Muscle layer of colon (tissue), 2 donors: ENCODE results near the gene UTS2.

Experiments used
- H3K27ac ChIP-seq: one replicate; pipeline ENCODE4 v1.7.0; 2013; ENCODE audit warnings: low read depth, mild to moderate bottlenecking, low read length, moderate library complexity
- H3K27me3 ChIP-seq, 2 donors: one replicate each; pipeline ENCODE4 v1.7.0; 2013; ENCODE audit warnings: low read length in 2 of 2, mild to moderate bottlenecking in 2 of 2; ENCODE audit not compliant: insufficient read depth in 2 of 2, control insufficient read depth in 1 of 2
- H3K36me3 ChIP-seq: one replicate; pipeline ENCODE4 v1.7.0; 2013; ENCODE audit warnings: mild to moderate bottlenecking, low read length; ENCODE audit not compliant: insufficient read depth
- H3K4me1 ChIP-seq: one replicate; pipeline ENCODE4 v1.7.0; 2013; ENCODE audit warnings: mild to moderate bottlenecking, low read length; ENCODE audit not compliant: insufficient read depth
- H3K4me3 ChIP-seq, 2 donors: one replicate each; pipeline ENCODE4 v1.7.0; 2013; ENCODE audit warnings: low read length in 2 of 2, low read depth in 1 of 2, mild to moderate bottlenecking in 1 of 2, moderate library complexity in 1 of 2
- H3K9ac ChIP-seq: one replicate; pipeline ENCODE4 v1.7.0; 2013; ENCODE audit warnings: low read length
- H3K9me3 ChIP-seq: one replicate; pipeline ENCODE4 v1.7.0; 2013; ENCODE audit warnings: mild to moderate bottlenecking, low read length
- donor health status: abdominal sarcoma.
- donor health status: Adenocarcinoma of cecum.

The UTS2 gene

DNA sequence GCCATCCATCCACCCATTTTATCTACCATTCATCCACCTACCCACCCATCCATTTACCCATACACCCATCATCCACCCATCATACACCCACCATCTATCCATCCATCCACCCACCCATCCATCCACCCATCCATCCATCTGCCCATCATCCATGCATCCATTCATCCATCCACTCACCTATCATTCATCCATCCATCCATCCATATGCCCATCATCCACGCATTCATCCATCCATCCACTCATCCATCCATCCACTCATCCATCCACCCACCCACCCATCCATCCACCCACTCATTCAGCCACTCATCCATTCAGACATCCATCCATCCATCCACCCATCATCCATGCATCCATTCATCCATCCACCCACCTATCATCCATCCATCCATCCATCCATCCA, 31.9 kb upstream of the UTS2 start:
- Histone ChIP-seq H3K36me3 (no peaks in the 10 kb centered on the region), H3K4me3 (no peak overlapping the region), H3K9ac (no peak overlapping the region), H3K27ac (no peak overlapping the region), H3K4me1 (no peaks in the 10 kb centered on the region), H3K27me3 (peaks cover 0 to 21% of the 10 kb centered on the region in 2 donors), H3K9me3 (no peaks in the 10 kb centered on the region)

DNA sequence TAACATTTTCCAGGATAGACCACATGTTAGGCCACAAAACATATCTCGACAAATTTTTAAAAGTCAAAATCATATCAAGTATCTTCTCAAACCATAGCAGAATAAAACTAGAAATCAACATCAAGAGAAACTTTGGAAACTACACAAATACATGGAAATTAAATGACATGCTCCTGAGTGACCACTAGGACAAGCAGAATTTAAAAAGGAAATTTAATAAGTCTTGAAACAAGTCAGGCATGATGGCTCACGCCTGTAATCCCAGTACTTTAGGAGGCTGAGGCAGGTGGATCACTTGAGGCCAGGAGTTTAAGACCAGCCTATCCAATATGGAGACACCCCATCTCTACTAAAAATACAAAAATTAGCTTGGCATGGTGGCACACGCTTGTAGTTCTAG, 26.4 kb upstream of the UTS2 start:
- no peaks in the 10 kb centered on the region for H3K4me1 ChIP-seq
- H3K27ac ChIP-seq, result no peak overlapping the region
- H3K27me3 ChIP-seq, result no peaks in the 10 kb centered on the region
- no peaks in the 10 kb centered on the region for H3K9me3 ChIP-seq
- H3K4me3 ChIP-seq, result no peak overlapping the region
- H3K36me3 ChIP-seq, result no peaks in the 10 kb centered on the region
- no peak overlapping the region for H3K9ac ChIP-seq

DNA sequence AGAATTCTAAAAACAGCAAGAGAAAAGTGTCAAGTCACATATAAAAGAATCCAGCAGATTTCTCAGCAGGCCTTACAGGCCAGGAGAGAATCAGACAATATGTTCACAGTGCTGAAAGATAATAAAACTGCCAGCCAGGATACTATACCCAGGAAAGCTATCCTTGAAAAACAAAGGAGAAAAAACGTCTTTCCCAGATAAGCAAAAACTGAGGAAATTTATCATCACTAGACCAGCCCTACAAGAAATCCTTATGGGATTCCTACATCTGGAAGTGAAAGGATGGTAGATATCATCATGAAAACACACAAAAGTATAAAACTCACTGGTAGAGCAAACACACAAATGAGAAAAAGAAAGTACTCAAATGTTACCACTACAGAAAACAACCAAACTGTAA, 25.2 kb upstream of the UTS2 start:
- Histone ChIP-seq H3K36me3 (no peaks in the 10 kb centered on the region), H3K4me3 (no peak overlapping the region), H3K9me3 (no peaks in the 10 kb centered on the region)

DNA sequence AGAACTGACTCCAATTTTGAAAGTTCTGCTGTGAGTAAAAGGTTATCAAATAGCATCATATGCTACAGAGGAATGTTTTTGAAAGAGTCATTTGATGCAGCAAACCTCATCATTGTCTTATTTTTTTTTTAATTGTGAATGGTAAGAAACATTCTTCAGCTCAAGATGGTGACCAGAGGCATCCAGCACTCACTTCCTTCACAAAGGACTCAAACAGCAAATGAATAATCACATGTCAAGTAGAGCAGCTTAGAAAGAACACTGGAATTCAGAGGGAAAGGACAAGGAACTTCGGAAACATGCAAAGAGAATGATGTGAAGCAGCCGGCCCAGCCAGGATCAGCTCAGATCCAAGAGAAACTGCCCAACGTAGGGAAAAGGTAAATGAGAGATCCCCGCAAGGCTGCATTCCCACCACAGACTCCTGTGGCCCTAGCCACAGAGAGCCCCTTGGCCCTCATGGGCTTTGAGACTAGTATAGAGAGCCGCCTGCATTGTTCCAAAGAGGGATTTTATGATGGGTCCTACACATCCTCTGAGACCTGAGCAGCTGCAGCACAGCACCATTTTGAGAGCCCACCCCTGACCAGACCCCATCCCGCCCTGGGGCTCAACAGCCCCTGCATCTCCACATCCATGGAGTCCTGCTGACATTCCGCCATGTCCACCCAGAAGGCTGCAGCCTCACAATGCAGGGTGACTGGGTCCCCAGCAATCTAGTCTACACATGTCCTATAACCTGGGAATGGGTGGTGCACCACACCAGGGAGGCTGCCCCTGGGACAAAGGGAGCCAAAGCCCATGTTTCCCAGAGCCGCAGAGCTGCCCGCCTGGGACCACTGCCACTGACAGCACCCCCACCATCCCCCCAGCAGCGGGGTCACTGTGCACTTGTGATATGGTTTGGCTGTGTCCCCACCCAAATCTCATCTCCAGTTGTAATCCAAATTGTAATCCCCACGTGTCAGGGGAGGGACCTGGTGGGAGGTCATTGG, 21.2 kb upstream of the UTS2 start:
- H3K4me3 ChIP-seq, result no peak overlapping the region
- H3K4me1 ChIP-seq, result no peaks in the 10 kb centered on the region
- no peaks in the 10 kb centered on the region for H3K9me3 ChIP-seq
- no peak overlapping the region for H3K27ac ChIP-seq
- H3K27me3 ChIP-seq, result no peaks in the 10 kb centered on the region
- H3K36me3 ChIP-seq, result no peaks in the 10 kb centered on the region
- H3K9ac ChIP-seq, result no peak overlapping the region

More for the DNA sequence above, 25.2 kb upstream of the UTS2 start:
- Histone ChIP-seq H3K4me1 (no peaks in the 10 kb centered on the region), H3K9ac (no peak overlapping the region), H3K27ac (no peak overlapping the region), H3K27me3 (no peaks in the 10 kb centered on the region)

DNA sequence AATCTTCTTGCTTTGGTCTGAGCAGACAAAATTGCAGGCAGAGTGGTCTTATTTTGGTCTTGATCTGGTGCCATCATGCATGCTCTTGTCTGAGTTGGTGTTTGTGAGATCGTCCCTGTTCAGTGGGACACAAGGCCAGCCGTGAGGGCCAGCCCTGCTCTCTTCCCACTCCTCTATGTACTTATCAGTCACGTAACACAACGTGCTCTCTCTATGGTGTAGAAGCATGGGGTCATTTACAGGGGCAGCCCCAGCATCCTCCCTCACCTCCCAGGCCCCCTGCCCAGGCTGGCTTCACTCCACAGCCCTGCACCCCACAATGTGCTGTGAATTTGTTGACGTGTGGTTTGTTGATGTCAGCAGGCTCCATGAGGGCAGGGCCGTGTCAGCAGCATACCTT, 18.3 kb upstream of the UTS2 start:
- H3K4me3 ChIP-seq, result no peak overlapping the region
- no peaks in the 10 kb centered on the region for H3K36me3 ChIP-seq
- H3K4me1 ChIP-seq, result no peaks in the 10 kb centered on the region
- H3K27ac ChIP-seq, result no peak overlapping the region
- H3K9ac ChIP-seq, result no peak overlapping the region
- H3K9me3 ChIP-seq, result no peaks in the 10 kb centered on the region
- H3K27me3 ChIP-seq, result no peaks in the 10 kb centered on the region

DNA sequence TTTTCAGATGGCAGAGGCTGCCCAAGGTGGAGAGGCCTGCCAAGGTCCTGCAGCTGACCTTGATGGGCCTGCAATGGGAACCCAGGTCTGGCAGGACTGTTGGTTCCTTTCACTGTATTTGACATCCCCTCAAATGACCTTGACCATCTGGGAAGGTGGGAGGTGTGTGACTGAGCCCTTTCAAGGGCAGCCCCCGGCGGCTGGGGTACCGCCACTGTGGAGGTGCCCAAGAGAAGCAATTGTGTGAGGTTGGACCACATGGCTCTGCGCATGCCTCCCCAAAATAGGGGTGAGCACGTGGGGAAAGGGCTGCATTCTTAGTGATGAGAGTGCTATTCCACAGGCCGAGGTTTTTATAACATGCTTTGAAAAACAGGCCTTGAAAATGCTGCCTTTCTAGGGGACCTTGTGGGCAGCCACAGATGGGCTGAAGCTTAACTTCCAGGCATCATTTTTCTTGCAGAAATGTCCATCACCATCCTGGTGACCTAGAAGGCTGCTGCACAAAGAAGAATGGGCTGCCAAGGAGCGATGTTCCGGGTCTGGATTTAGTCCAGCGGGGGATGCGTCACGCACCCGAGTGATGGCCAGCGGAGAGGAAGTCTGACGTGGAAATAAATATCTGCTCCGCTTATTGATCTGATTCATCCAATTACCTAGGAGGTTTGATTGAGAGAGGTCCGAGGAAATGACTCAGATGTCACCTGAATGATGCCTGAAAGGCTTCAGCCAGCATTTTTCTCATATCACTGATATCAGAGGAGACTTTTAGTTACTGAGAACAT, 16.5 kb upstream of the UTS2 start:
- Histone ChIP-seq H3K4me3 (no peak overlapping the region), H3K4me1 (no peaks in the 10 kb centered on the region), H3K36me3 (no peaks in the 10 kb centered on the region)

DNA sequence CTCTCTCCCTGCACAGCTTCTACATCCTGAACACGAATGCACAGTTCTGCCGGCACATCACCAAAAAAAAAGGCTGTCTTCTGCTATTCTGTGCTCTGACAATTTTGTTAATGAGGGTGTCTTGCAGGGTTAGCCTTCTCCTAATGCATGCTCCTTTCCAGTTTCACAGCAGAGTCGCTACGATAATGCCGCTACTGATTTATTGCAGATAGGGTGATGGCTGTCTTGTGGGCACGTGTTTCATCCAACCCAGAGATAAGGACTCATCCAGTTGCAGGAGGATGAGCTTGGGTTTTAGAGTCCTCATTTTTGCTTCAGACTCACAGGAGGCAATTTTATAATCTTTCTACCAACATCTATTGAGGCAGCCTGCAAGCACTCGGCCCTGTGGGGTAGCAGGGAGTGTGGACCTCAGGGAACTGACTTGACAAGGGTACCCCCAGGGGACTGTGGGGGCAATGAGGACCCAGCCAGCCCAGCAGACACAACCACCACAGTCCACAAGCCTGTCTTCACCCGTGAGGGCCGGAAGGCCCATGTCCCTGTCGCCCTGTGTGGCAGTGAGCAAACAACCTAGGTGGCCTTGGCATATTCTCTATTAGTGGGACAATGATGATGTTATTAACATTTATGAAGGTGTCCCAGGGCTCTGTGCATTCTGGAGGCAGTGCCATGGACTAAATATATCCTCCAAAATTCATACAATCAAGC, 15.4 kb upstream of the UTS2 start:
- Histone ChIP-seq H3K27ac (no peak overlapping the region), H3K4me3 (no peak overlapping the region), H3K27me3 (no peaks in the 10 kb centered on the region), H3K4me1 (no peaks in the 10 kb centered on the region), H3K9ac (no peak overlapping the region), H3K9me3 (no peaks in the 10 kb centered on the region), H3K36me3 (no peaks in the 10 kb centered on the region)

More for the DNA sequence above, 16.5 kb upstream of the UTS2 start:
- Histone ChIP-seq H3K9me3 (no peaks in the 10 kb centered on the region), H3K9ac (no peak overlapping the region), H3K27me3 (no peaks in the 10 kb centered on the region), H3K27ac (no peak overlapping the region)

DNA sequence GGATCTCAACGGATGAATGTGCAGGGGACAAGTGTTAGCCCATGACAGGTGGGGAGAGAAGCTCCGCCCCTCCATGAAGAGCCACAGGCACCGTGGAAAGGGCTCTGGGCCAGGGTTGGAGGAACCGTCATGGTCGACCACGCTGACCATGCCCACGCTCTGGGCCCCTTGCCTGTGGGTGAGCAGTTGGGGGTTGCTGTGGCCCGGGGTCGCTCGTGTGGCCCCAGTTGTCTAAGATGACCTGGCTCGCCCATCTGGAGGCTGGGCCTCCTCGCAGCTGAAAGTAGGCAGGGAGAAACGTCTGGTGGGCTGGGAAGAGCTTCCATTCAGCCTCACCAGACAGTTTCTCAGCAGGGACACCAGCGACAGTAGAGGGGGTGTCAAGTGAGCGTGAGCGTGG, 13.1 kb upstream of the UTS2 start:
- Histone ChIP-seq H3K36me3 (no peaks in the 10 kb centered on the region), H3K4me3 (no peak overlapping the region), H3K9ac (no peak overlapping the region), H3K27ac (no peak overlapping the region), H3K9me3 (no peaks in the 10 kb centered on the region), H3K27me3 (no peaks in the 10 kb centered on the region), H3K4me1 (no peaks in the 10 kb centered on the region)

DNA sequence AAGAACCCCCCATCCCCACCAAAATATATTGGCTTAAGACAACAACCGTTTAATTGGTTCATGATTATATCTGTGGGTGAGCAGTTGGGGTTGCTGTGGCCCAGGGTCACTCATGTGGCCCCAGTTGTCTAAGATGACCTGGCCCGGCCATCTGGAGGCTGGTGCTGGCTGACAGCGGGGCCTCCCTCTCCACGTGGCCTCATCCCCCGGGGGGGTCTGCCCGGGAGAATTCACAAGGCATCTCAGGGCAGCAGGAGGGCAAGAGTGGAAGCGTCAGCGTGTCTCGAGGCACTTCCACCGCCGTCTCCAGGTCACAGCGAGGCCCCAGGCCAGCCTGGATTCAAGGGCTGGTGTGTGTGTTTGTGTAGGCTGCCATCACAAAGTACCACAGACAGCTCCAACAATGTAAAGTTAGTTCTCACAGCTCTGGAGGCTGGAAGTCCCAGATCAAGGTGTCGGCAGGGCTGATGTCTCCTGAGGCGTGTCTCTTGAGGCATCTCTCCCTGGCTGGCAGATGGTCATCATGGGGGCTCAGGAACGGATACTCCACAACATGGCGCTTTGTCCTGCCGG, 11.0 kb upstream of the UTS2 start:
- Histone ChIP-seq H3K27ac (no peak overlapping the region), H3K36me3 (no peaks in the 10 kb centered on the region), H3K4me1 (no peaks in the 10 kb centered on the region), H3K4me3 (no peak overlapping the region), H3K27me3 (no peaks in the 10 kb centered on the region), H3K9me3 (no peaks in the 10 kb centered on the region), H3K9ac (no peak overlapping the region)

DNA sequence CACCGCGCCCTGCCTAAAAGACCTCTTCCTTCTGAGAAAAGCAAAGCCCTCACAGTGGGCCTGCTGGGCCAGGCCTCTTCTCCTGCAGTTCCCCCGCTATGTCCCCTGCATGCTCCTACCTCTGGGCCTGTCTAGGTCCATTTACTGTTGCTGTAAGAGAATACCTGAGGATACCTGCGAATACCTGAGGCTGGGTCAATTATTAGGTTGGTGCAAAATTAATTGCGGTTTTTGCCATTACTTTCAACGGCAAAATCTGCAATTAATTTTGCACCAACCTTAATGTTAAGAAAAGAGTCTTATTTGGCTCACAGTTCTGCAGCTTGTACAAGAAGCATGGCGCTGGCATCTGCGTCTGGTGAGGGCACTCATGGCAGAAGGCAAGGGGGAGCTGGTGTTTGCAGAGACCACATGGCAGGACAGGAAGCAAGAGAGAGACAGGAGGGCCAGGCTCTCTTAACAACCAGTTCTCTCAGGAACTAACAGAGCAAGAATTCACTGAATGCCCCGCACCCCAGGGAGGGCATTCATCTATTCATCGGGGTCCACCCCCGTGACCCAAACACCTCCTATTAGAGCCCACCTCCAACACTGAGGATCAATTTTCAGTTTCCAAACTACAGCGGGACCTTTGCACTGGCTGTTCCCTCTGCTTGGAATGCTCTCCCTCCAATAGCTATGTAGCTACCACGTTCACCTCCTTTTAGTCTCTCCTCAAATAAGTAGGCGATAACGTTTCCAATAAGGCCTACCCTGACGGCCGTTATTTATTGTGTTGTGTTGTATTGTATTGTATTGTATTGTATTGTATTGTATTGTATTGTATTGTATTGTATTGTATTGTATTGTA, 9.6 kb upstream of the UTS2 start:
- Histone ChIP-seq H3K9ac (no peak overlapping the region), H3K9me3 (no peaks in the 10 kb centered on the region), H3K4me3 (no peak overlapping the region), H3K4me1 (no peaks in the 10 kb centered on the region), H3K27ac (no peak overlapping the region), H3K27me3 (no peaks in the 10 kb centered on the region), H3K36me3 (no peaks in the 10 kb centered on the region)
